GM12878 (cell line): ENCODE results near the gene APOE. TPM values are rescaled to one million over a fixed set of nuclear protein-coding genes. Genes with fewer than 3 reads are reported as not detected.

Source experiments
- ASH2L ChIP-seq: fragments of 300-600, 200-600 bp; sonication (generic); IDR thresholded peaks from 2 replicates; pipeline ENCODE4 v1.6.1; 2017; ENCODE audit warnings: low read depth, mild to moderate bottlenecking, borderline replicate concordance
- CBFB ChIP-seq: IDR thresholded peaks from 2 replicates; pipeline ENCODE4 v1.6.1; 2016; ENCODE audit warnings: antibody characterized with exemption, low read depth
- CEBPB ChIP-seq, 2 experiments: fragments of 150-350 bp in 1 of 2; IDR thresholded peaks; 2 replicates each; pipeline ENCODE4 v1.6.1; 2012 to 2014; ENCODE audit warnings: low read depth in 2 of 2, low read length in 2 of 2, borderline replicate concordance in 1 of 2, inconsistent platforms in 1 of 2
- CHD4 ChIP-seq: fragments of 200-600 bp; sonication (generic); IDR thresholded peaks from 2 replicates; pipeline ENCODE4 v1.6.1; 2016; ENCODE audit warnings: mild to moderate bottlenecking
- DPF2 ChIP-seq: fragments of 450-650 bp; IDR thresholded peaks from 2 replicates; pipeline ENCODE4 v1.6.1; 2017; ENCODE audit warnings: mild to moderate bottlenecking
- E2F8 ChIP-seq: fragments of 450-650 bp; IDR thresholded peaks from 2 replicates; pipeline ENCODE4 v1.6.1; 2018; ENCODE audit warnings: mild to moderate bottlenecking, low read depth, moderate library complexity; ENCODE audit not compliant: partially characterized antibody
- HDGF ChIP-seq: fragments of 450-650 bp; IDR thresholded peaks from 2 replicates; pipeline ENCODE4 v1.6.1; 2016; ENCODE audit warnings: antibody characterized with exemption
- IRF4 ChIP-seq: IDR thresholded peaks from 2 replicates; pipeline ENCODE4 v1.6.1; 2011; ENCODE audit warnings: low read depth, low read length
- JUND ChIP-seq: IDR thresholded peaks from 2 replicates; pipeline ENCODE4 v1.6.1; 2012; ENCODE audit warnings: low read depth, mild to moderate bottlenecking, low read length, improper control_type of control experiment, moderate library complexity
- LARP7 ChIP-seq: fragments of 450-650 bp; IDR thresholded peaks from 2 replicates; pipeline ENCODE4 v1.6.1; 2017; ENCODE audit warnings: mild to moderate bottlenecking
- MEF2A ChIP-seq: IDR thresholded peaks from 2 replicates; pipeline ENCODE4 v1.6.1; 2011; ENCODE audit warnings: low read depth, mild to moderate bottlenecking, low read length, moderate library complexity; ENCODE audit not compliant: insufficient read depth
- MYB ChIP-seq: fragments of 150-350 bp; IDR thresholded peaks from 2 replicates; pipeline ENCODE4 v1.6.1; 2014; ENCODE audit warnings: mild to moderate bottlenecking, low read depth, low read length, borderline replicate concordance
- NFXL1 ChIP-seq: fragments of 450-650 bp; IDR thresholded peaks from 2 replicates; pipeline ENCODE4 v1.6.1; 2017; ENCODE audit warnings: antibody characterized with exemption, mild to moderate bottlenecking, borderline replicate concordance
- NFYA ChIP-seq: IDR thresholded peaks from 2 replicates; pipeline ENCODE4 v1.6.1; 2011; ENCODE audit warnings: low read depth, mild to moderate bottlenecking, low read length, improper control_type of control experiment, borderline replicate concordance
- POLR2AphosphoS2 ChIP-seq: IDR thresholded peaks from 2 replicates; pipeline ENCODE4 v1.6.1; 2011; ENCODE audit warnings: low read depth, mild to moderate bottlenecking, low read length, improper control_type of control experiment, moderate library complexity
- POU2F2 ChIP-seq: IDR thresholded peaks from 3 replicates; pipeline ENCODE4 v1.6.1; 2011; ENCODE audit warnings: low read depth, mild to moderate bottlenecking, low read length, borderline replicate concordance
- RBBP5 ChIP-seq: fragments of 200-600 bp; sonication (generic); conservative IDR thresholded peaks from 2 replicates; pipeline ENCODE4 v1.6.1; 2016
- RCOR1 ChIP-seq: conservative IDR thresholded peaks from 2 replicates; pipeline ENCODE4 v1.6.1; 2012; ENCODE audit warnings: low read depth, low read length, improper control_type of control experiment
- RFX5 ChIP-seq: IDR thresholded peaks from 2 replicates; pipeline ENCODE4 v1.6.1; 2011; ENCODE audit warnings: low read depth, low read length, improper control_type of control experiment
- SIN3A ChIP-seq: IDR thresholded peaks from 2 replicates; pipeline ENCODE4 v1.6.1; 2012; ENCODE audit warnings: low read depth, low read length, improper control_type of control experiment
- SIX5 ChIP-seq: IDR thresholded peaks from 2 replicates; pipeline ENCODE4 v1.6.1; 2011; ENCODE audit warnings: mild to moderate bottlenecking, low read depth, low read length, moderate library complexity; ENCODE audit not compliant: severe bottlenecking
- SKIL ChIP-seq: fragments of 450-650 bp; IDR thresholded peaks from 2 replicates; pipeline ENCODE4 v1.6.1; 2017; ENCODE audit warnings: mild to moderate bottlenecking, low read depth, inconsistent platforms; ENCODE audit not compliant: poor library complexity, severe bottlenecking
- STAT1 ChIP-seq: fragments of 450-650 bp; conservative IDR thresholded peaks from 2 replicates; pipeline ENCODE4 v1.6.1; 2014; ENCODE audit warnings: antibody characterized with exemption, mild to moderate bottlenecking
- SUZ12 ChIP-seq: fragments of 200-600 bp; sonication (generic); IDR thresholded peaks from one replicate; pipeline ENCODE4 v1.6.1; 2018; ENCODE audit warnings: antibody characterized with exemption, mild to moderate bottlenecking; ENCODE audit not compliant: unreplicated experiment
- ZNF274 ChIP-seq: IDR thresholded peaks from one replicate; pipeline ENCODE4 v1.8.0; 2011; ENCODE audit not compliant: insufficient read length, insufficient read depth
- ZNF622 ChIP-seq: fragments of 450-650 bp; IDR thresholded peaks from 2 replicates; pipeline ENCODE4 v1.6.1; 2017; ENCODE audit warnings: mild to moderate bottlenecking, inconsistent platforms
- ZZZ3 ChIP-seq: IDR thresholded peaks from 2 replicates; pipeline ENCODE4 v1.6.1; 2011; ENCODE audit warnings: low read depth; ENCODE audit not compliant: control insufficient read depth, insufficient read length
- polyA plus RNA-seq, 11 experiments: library from polyadenylated mRNA; depleted of rRNA in 4 of 11; unstranded in 6 of 11; stranded (reverse) in 5 of 11; fragments of >200 nt; fragmentation: Nextera tagmentation in 4 of 11; fragmentation: Illumina TruSeq in 1 of 11; extraction: Ambion mirVana in 4 of 11; extraction: Trizol in 1 of 11; gene quantifications; 1 replicate in 1 of 11; 2 replicates in 10 of 11; pipeline versions ENCODE4 v1.2.1 to v1.2.3, GENCODE V29; 2011 to 2016; ENCODE audit warnings: inconsistent platforms in 2 of 11, missing spikeins in 2 of 11, low read depth in 1 of 11
- total RNA-seq, 4 experiments: library from RNA; depleted of rRNA in 3 of 4; stranded (reverse); fragments of >200 nt in 3 of 4; fragmentation: Illumina TruSeq in 1 of 4; extraction: Trizol in 1 of 4; gene quantifications; 2 replicates each; pipeline versions ENCODE4 v1.2.1 to v1.2.3, GENCODE V29; 2013 to 2021
- TF ChIP-seq, protein P1 (sequence below): IDR thresholded peaks from 2 replicates; pipeline ENCODE4 v1.6.1; 2011; ENCODE audit warnings: low read depth, mild to moderate bottlenecking, low read length, moderate library complexity, borderline replicate concordance; ENCODE audit errors: extremely low read depth
- TF ChIP-seq, protein P2 (sequence below): IDR thresholded peaks from 2 replicates; pipeline ENCODE4 v1.6.1; 2012; ENCODE audit warnings: low read depth, low read length, improper control_type of control experiment

The APOE gene
- total and polyA plus RNA-seq, 10 of the 15 experiments (the other 5 are each of a cell fraction or from before 2014, with no cell fraction given): 0.22 to 3.7 (median 0.44) TPM; not detected in 4

DNA sequence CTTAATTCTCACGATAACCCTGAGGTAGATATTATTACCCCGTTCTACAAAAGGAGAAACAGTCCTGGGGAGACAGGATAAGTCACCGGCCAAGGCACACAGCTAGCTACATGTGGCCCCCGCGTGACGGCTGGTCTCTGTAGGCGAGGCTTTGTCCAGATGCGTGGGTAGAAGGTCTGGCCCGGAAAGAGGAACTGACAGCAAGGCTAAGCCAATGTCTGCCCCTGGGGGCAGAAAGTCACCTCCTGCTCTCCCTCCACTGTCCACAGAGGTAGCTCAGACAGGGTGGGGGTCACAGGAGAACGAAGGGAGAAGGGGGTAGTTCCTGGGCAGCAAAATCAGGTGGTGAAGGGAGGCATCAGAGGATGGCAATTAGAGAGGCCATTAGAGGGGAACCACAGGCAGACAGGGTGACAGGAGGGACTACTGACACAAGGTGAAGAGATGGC is 38.2 kb downstream of the APOE start (continued):
- no peak for TF ChIP-seq SIN3A
- TF ChIP-seq, protein P1, sequence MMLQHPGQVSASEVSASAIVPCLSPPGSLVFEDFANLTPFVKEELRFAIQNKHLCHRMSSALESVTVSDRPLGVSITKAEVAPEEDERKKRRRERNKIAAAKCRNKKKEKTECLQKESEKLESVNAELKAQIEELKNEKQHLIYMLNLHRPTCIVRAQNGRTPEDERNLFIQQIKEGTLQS: no peak
- TF ChIP-seq SKIL: no peak
- TF ChIP-seq JUND: no peak
- TF ChIP-seq NFYA: no peak
- TF ChIP-seq STAT1: no peak
- no peak for TF ChIP-seq CHD4
- TF ChIP-seq ZNF622: no peak
- no peak for TF ChIP-seq RCOR1
- no peak for TF ChIP-seq SIX5
- no peak for TF ChIP-seq NFXL1
- no peak for TF ChIP-seq POLR2AphosphoS2
- TF ChIP-seq DPF2: no peak; the same call in none of the 2 replicates
- TF ChIP-seq, protein P2, sequence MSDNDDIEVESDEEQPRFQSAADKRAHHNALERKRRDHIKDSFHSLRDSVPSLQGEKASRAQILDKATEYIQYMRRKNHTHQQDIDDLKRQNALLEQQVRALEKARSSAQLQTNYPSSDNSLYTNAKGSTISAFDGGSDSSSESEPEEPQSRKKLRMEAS: peak; percentile 80; the same call in 1 of the 2 replicates
- no peak for TF ChIP-seq CEBPB (IDR thresholded peaks at IDR 0.05; ENCODE audit: borderline replicate concordance in 1 of 2, low read depth in 2 of 2, low read length in 2 of 2)
- no peak for TF ChIP-seq ZZZ3
- 0 out of 2 replicates have a peak, but pooled peaks have one; percentile 39 for TF ChIP-seq IRF4
- no peak for TF ChIP-seq HDGF
- no peak for TF ChIP-seq CBFB
- no peak for TF ChIP-seq ZNF274
- no peak for TF ChIP-seq RBBP5
- TF ChIP-seq SUZ12: no peak
- TF ChIP-seq E2F8: no peak
- no peak for TF ChIP-seq LARP7
- TF ChIP-seq MYB: no peak
- TF ChIP-seq POU2F2: no peak
- TF ChIP-seq MEF2A: no peak
- no peak for TF ChIP-seq ASH2L
- no peak for TF ChIP-seq RFX5
